ENCODE results near the gene GP9. TPM values are rescaled to one million over a fixed set of nuclear protein-coding genes. Genes with fewer than 3 reads are reported as not detected.

Gene GP9
- total RNA-seq = under 1 TPM in 1 of 2 donors, not detected in 1; 0.29 TPM
- long read RNA-seq = 0 reads

DNA sequence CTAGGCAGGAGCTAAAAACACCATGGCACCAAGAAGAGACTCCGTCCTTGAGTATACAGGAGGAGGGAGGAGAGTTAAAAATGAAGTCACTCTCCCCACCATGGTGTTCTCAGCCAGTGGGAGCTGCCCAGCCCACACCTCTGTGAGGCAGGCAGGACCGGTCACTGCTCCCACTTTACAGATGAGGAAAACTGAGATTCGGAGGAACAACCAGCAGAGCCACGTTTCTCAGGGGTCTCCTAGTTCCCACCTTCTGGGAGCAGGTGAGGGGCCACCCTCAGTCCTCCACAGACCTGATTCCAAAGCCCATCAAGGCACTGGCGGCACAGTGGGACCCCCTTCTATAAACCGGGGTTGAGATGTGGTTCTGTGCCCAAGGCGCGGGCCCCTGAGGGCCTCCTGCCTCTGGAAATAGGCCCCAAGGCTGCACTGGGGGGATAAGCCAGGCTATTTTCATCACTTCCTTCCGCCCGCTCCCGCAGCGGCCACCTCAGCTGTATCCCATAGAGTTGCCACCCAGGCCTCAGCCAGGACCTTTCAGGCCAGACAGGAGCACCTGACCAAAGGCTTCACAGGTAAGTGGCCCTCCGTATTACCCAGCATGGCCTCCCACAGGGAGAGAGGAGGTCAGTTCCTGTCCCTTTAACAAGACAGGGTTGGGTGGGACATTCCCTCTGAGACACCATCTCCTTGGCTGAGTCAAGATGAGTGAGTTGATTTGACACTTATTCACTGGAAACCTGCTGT, at the start of gene GP9:
Gene GP9 (plus strand): TSS at position 504 of the 747 bp plus-strand sequence. CDS start 961 bp downstream, outside the sequence.
- ATAC-seq = no peak
- no peak for DNase-seq
- intact Hi-C loops (cut with DNase I) = no loop called here

DNA sequence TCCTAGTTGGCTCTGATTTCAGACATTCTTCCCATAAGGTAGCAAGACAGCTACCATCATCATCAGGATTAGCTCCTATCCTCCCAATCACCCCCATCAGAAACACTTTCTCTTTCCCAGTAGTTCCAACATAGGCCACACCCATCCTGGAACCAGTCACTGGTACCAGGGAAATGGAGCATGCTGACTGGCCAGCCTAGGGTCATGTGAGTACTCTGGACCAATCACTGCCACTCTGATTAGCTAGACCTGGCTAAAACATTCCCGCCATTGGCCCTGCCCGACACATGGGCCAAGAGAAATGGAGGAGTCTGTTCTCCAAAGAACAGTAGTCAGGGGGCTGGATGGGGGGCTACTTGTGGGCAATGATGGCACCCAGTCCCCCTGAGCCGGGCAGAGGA, 47.1 kb upstream of the GP9 start:
- DNase-seq (no peak), ATAC-seq (no peak)

DNA sequence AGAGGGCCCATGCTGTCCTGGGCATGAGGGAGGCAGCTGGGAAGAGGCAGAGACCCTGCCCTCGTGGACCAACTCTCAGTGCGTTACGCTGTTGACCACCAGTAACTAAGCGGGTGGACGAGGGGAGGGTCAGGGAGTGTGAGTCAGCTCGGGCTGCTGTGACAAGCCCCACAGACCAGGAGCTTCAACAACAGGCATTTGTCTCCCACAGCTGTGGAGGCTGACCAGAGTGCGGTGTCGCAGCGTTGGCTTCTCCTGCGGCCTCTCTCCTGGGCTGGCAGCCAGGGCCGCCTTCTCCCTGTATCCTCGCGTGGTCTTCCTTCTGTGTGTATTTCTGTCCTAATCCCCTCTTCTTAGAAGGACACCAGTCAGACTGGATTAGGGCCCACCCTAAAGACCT, 46.4 kb upstream of the GP9 start:
- intact Hi-C loops (cut with DNase I) = no loop called here
- DNase-seq = no peak
- ATAC-seq = peak; percentile 25 to 58

More for the DNA sequence above, 47.1 kb upstream of the GP9 start:
- intact Hi-C loops (cut with DNase I) = no loop called here

DNA sequence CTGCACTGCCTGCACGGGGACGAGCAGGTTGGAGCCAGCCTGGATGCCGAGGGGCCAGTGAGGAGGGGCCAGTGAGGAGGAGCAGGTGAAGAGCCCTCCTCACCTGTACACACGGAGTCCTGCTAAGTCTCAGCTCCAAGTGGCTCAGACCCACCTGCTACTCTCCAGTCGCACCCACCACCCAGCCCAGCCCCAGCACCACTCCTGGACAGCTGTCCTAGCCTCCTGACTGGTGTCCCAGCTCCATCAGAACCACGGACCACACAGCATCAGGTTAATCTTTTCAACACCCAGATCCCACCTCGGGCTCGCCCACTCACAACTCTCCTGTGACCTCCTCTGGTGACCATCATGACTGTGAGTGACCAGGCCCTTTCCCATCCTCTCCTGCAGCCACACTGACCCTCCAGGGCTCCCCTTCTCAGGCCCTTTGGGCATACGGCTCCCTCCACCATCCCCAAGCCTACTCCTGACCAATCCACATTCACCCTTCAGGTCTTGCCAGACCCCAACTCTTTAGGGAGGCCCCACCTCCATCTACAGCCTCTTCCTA, 45.7 kb upstream of the GP9 start:
- intact Hi-C loops (cut with DNase I) = no loop called here
- no peak for DNase-seq

DNA sequence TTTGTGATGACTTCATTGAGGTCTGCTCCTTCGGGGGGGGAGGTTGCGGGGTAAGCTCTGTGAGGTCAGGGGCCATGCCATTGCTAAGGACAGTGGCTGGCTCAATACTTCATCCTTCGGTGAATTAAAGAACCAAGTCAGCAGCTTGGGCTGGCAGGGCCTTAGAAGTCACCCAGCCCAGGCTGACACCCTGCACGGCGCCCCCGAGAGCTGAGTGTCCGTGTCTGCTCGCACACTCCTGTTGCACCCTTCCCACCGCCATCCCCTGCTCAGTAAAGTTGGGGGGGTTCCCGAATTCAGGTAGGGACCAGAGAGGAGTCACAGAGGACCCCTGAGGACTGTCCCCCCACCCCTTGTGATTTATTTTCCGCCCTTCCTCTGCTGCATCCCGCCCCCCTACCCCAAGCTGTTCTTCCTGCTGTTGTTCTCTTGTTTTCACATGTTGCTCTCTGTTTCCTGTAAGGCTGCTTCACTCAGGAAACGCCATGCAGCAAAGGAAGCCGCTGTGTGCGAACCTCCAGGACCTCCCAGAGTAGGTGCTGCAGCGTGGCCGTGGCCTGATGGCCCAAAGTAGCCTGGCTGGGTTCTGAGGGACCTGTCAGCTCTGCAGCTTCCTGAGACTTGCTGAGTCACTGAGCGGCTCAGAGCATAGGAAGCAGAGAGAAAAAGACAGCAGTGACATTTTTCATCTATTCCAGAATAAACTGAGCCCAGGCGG, 45.0 kb upstream of the GP9 start:
- intact Hi-C loops (cut with DNase I) = no loop called here
- peak; percentile 37 to 72 for ATAC-seq
- DNase-seq = peak; percentile 65

More for the DNA sequence above, 45.7 kb upstream of the GP9 start:
- no peak for ATAC-seq

DNA sequence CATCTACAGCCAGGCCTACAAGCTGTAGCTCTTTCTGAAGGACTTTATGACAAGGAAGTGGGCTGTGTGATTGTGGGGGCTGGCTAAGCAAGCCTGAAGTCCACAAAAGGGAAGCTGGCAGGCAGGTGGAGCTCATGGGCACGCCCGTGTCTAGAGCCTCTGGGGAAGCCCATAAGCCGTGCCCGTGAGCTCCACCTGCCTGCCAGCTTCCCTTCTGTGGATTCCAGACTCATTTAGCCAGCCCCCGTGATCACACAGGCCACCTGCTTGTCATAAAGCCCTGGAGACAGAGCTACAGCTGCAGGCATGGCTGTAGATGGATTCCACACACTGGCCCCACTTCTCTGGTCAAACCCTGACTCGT, 44.2 kb upstream of the GP9 start:
- peak in 1 of 2 donors; percentile 57 for ATAC-seq
- intact Hi-C loops (cut with DNase I) = no loop called here
- no peak for DNase-seq

DNA sequence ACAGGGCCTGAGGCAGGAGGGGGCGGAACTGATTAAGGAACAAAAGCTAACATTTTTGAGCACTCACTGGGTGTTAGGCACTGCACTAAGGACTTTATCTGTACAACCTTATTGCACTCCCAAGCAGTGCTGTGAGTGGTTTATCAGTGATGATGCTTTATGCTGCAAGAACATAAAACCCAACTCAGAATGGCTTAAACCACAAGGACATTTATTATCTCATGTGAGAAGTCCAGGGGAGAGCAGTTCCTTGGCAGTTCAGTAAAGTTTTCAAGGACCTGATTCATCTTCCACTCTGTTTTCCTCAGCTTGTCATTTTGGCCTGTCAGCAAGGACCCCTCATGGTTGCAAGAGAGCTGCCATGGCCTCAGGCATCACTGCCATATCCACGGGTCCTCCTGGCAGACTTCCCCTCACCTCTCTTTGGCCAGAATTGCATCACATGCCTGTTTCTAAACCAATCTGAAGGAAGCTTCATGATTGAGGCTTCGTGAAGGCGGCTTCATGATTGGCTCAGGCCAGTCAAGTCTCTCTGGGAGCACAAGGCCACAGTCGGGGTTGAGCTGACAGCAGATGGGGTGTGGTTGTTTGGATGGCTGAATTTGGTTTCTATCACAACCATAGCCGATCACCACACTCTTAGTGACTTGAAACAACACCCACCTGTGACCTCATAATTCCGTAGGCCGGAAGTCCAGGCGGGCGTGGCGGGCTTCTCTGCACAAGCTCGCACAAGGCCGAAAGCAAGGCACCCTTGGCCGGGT, 43.7 kb upstream of the GP9 start:
- DNase-seq = peak; percentile 79
- intact Hi-C loops (cut with DNase I) = no loop called here
- peak; percentile 17 to 23 for ATAC-seq

DNA sequence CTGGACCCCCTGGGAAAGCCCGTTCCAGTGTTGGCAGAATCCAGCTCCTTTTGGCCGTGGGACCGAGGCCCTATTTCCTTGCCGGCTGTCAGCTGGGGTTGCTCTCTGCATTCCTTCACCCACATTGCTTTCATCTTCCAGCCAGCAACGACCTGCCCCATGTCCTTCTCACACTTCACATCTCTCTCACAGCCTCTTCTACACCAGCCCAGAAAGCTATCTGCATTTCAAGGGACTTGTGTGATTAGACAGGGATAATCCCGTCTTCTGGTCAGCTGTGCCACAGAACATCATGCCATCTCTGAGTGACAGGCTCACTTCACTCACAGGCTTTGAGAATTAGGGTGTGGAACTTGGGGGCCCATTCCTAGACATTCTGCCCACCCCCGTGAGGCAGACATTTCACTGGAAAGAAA, 43.1 kb upstream of the GP9 start:
- DNase-seq = no peak

DNA sequence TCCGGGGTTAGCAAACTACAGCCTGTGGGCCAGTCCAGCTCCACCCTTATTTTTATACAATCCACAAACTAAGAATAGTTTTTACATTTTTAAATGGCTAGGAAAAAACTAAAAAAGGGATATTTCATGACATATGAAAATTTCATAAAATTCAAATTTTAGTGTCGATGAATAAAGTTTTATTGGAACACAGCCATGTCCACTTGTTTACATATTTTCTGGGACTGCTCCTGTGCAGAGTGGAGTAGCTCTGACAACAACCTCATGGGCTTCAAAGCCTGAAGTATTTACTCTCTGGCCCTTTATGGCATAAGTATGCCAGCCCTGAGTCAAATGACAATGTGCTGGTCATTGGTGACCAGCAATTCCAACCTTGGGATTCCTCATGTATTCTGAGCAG, 42.3 kb upstream of the GP9 start:
- intact Hi-C loops (cut with DNase I) = no loop called here
- ATAC-seq (no peak), DNase-seq (no peak)

More for the DNA sequence above, 43.1 kb upstream of the GP9 start:
- no peak for ATAC-seq
- intact Hi-C loops (cut with DNase I) = no loop called here

DNA sequence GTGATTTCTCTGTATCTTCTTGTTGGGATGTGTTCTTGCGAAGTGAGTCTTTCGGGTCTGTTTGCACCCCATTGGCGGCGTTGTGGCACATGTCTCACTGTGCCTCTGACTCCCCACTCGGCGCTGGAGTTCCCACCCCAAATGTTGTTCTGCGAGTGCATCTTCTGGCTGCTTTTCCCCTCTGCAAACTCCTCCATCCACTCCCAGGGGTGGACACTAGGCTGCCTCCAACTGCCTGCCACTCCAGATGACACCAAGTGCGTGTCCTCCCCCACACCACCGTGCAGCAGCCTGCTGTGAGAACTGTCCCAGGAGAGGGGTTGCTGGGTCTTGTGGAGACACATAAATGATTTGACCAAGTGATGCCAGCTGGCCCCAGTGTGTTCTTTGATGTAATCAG, 41.8 kb upstream of the GP9 start:
- ATAC-seq = no peak
- DNase-seq = no peak
- intact Hi-C loops (cut with DNase I) = no loop called here

DNA sequence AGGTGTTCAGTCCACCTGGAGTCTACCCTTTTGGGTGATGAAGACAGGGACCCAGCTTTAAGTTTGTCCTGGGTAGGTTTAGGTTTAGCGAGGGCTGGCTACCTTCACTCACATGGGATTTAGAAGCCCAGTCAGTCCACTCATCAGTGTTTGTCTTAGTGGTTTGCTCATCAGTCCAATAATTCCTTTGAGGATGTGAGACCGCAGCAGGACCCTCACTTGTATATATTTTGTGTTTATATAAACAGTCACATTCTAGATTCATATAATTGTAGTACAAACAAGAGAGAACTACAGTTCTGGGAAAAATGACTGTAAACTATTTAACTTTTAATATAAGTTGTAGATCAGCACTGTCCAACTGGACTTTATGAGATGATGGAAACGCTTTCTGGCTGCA, 41.3 kb upstream of the GP9 start:
- ATAC-seq = no peak
- intact Hi-C loops (cut with DNase I) = no loop called here
- DNase-seq = no peak

DNA sequence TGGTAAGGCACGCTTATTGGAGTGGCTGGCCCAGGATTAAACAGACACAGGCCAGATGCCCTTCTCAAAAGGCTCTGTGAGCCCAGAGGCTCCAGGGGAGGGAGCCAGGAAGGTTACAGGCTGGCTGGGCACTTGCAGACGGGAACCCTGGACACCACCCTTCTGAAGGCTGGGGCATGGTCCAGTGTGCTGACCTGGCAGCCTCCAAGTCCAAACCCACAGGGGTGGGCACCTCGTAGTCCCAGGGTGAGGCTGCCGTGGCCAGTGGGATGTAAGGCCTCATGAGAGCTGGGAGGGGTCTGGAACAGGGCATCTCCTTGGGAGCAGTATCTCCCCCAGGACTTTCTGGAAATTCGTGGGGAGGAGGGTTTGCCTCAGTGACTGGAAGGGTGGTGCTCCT, 39.9 kb upstream of the GP9 start:
- ATAC-seq = no peak
- no peak for DNase-seq
- intact Hi-C loops (cut with DNase I) = no loop called here

DNA sequence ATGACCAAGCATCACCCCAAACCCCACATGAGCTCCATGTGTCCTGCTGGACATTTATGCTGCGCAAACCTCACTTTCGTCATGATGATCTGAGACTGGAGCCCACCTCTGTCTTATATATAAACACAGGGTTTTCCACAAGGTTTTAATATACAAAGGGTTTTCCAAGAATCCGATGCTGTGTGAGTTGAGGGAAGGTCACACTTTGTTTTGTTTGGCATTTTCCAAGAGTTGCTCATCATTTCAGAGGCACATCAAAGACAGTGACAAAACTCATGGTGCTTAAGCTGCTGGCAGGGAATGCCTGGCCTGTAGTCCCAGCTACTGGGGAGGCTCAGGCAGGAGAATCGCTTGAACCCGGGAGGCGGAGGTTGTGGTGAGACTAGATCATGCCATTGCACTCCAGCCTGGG, 39.4 kb upstream of the GP9 start:
- no peak for ATAC-seq
- intact Hi-C loops (cut with DNase I) = no loop called here
- no peak for DNase-seq

DNA sequence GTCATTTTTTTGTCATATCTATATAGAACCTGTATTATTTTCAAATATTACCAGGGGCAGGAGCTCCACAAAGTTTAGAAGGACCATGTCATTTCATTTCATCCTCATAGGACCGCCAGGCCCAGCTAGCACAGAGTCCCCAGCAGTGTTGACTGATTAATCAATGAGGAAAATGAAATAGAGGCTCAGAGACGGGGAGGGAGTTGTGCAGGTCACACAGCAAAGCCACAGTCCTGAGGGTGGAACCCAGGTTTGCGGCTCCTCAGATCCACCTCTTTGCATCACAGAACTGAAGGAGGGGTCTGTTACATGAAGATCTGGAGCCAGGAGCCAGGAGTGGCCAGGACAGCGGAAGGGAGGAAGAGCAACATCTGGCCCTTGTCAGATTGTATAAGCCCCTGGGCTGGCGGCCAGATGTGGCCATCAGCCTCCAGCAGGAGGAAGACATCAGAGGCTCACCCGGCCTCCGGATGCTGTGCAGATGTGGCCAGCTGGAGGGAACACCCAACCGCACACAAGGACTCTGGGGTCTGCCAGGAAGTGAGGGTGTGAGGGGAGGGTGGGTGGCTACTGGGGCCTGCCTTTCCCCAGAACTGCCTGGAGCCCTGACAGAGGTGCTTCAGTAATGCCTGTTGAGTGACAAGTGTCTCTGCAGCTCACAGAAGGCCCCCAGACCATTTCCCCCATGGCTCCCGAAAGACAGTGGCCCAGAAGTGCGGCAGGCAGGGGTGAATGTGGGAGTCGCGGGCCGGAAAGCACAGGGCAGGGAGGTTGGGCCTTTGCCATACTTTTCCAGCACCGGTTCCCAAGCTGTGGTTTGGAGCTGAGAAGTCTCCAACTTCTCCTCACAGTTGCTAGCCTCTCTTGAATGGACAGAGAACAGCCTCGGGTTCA, 38.2 kb upstream of the GP9 start:
- intact Hi-C loops (cut with DNase I) = no loop called here
- ATAC-seq = peak; percentile 25 to 77
- DNase-seq = peak; percentile 79

DNA sequence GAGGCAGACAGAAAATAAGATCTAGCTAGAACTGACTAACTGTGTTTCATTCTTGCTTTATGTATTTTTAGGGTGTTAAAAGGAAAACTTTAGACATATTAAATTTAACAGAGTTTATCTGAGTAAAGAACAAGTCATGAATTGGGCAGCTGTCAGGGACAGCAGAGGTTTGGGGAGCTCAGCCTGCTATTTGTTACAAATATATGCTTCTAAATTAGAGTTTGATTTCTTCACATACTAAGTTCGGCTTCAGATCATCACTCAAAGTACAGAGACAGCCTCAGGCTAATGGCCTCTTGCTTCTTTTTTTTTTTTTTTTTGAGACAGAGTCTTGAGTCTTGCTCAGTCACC, 37.6 kb upstream of the GP9 start:
- DNase-seq (no peak), ATAC-seq (no peak)
- intact Hi-C loops (cut with DNase I) = no loop called here

DNA sequence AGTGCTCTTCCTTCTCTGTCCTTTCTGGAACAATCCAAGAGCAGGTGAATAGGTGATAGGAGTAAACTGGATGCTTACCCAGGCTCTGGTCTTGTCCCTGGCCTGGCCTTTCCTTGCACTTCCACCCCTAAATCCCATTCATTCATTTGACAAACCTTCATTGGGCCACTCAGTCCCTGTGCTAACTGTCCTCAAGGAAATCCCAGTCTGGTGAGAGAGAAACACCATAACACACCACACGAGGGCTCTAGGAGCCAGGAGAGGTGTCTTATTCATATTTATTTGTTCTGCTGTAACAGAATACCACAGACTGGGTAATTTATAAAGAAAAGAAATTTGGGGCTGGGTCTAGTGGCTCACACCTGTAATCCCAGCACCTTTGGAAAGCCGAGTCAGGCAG, 36.7 kb upstream of the GP9 start:
- ATAC-seq = no peak
- DNase-seq = no peak
- intact Hi-C loops (cut with DNase I) = no loop called here

DNA sequence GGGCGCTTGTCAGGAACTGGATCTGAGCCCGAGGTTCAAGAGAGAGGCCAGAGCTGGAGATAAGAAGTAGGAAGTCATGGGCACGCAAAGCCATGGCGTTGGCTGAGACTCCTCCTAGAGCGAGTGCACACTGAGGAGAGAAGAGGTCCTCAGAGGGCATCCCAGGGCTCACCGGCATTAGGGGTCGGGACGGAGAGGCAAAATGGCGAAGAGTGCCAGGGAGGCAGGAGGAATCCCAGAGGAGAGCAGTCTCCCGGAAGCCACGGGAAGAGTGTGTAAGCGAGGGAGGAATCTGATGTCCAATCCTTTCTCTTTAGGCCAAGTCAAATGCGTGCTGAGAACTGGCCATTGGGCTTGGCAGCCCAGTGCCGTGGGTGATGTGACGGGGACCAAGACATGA, 35.5 kb upstream of the GP9 start:
- no peak for DNase-seq

DNA sequence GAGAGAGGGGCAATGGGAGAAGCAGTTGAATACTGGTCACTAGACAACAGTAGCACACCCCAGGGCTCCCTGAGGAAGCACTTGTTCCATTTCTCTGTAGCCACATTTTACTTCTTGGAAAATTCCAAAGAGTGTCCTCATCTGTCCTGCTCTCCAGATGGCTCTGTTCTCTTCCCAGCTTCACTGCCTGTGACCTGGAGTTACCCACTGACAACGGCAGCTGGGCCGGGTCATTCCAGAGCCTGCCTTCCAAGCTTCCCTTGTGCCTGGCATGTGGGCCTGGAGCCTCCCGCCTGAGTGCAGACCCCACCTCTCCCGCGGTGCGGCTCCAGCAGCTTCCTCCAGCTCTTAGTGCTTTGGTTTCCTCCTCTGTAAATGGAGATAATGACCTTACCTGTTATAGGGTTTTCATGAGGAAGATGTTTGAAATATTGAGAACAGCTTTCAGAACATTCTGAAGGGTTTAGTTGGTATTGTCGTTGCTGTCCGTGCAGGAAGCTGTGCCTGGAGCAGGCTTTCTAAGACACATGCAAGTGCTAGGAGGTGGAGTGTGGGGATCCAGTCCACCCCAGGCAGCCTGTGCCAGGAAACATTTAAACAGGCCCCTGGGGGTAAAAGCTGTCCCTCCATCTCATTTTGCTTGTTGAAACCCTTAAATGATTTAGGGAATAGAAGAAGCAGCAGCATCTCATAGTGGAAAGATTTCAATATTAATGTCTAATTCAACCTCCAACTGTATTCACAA, 34.7 kb upstream of the GP9 start:
- intact Hi-C loops (cut with DNase I) = no loop called here
- DNase-seq (no peak), ATAC-seq (peak; percentile 25 to 51)

More for the DNA sequence above, 35.5 kb upstream of the GP9 start:
- no peak for ATAC-seq
- intact Hi-C loops (cut with DNase I) = no loop called here

Data from left cardiac atrium (tissue), 4 donors.